ENCODE results near the gene ADAM12.

GRCh38 chr10:126390324-126390723 is 2.0 kb upstream of the ADAM12 start:
- TF ChIP-seq POLR2A (IDR thresholded peaks at IDR 0.05): no peak
- TF ChIP-seq CTCF (IDR thresholded peaks at IDR 0.05 in 8 of 11, conservative IDR thresholded peaks at IDR 0.05 in 3 of 11): no peak

All from spleen (tissue), 7 donors.